HepG2 (cell line): ENCODE results near the gene PSMD1. TPM values are rescaled to one million over a fixed set of nuclear protein-coding genes. Genes with fewer than 3 reads are reported as not detected.
A peak's percentile ranks its signal among the peaks of the same experiment; 100 is the strongest.

Experiments used
- CEBPG ChIP-seq: IDR thresholded peaks from 2 replicates; pipeline ENCODE4 v1.6.1; 2016
- CSRNP1 ChIP-seq: sonication (generic); formaldehyde crosslinking; IDR thresholded peaks from 2 replicates; pipeline ENCODE4 v1.8.1; 2023; ENCODE audit warnings: mild to moderate bottlenecking, missing genetic modification reagents
- DMTF1 ChIP-seq: sonication (generic); formaldehyde crosslinking; IDR thresholded peaks from 2 replicates; pipeline ENCODE4 v1.4.0; 2020; ENCODE audit warnings: mild to moderate bottlenecking, missing genetic modification reagents
- EEA1 ChIP-seq: sonication (generic); formaldehyde crosslinking; IDR thresholded peaks from 2 replicates; pipeline ENCODE4 v1.5.1; 2020; ENCODE audit warnings: mild to moderate bottlenecking, missing genetic modification reagents, borderline replicate concordance
- JUN ChIP-seq: sonication (generic); formaldehyde crosslinking; IDR thresholded peaks from 2 replicates; pipeline ENCODE4 v1.4.0; 2020; ENCODE audit warnings: mild to moderate bottlenecking, missing genetic modification reagents
- MED8 ChIP-seq: sonication (generic); formaldehyde crosslinking; IDR thresholded peaks from 2 replicates; pipeline ENCODE4 v1.8.1; 2023; ENCODE audit warnings: mild to moderate bottlenecking, missing genetic modification reagents; ENCODE audit not compliant: insufficient replicate concordance
- RXRB ChIP-seq: IDR thresholded peaks from 2 replicates; pipeline ENCODE4 v1.6.1; 2016; ENCODE audit warnings: borderline replicate concordance, missing genetic modification reagents, missing compliant biosample characterization
- SNAPC2 ChIP-seq: sonication (generic); formaldehyde crosslinking; IDR thresholded peaks from 2 replicates; pipeline ENCODE4 v1.8.1; 2022; ENCODE audit warnings: mild to moderate bottlenecking, missing genetic modification reagents
- SPEN ChIP-seq: sonication (generic); formaldehyde crosslinking; IDR thresholded peaks from 2 replicates; pipeline ENCODE4 v1.5.1; 2020; ENCODE audit warnings: low read depth, mild to moderate bottlenecking, missing genetic modification reagents
- TIGD3 ChIP-seq: sonication (generic); formaldehyde crosslinking; IDR thresholded peaks from 2 replicates; pipeline ENCODE4 v1.5.1; 2020; ENCODE audit warnings: mild to moderate bottlenecking, missing genetic modification reagents, borderline replicate concordance
- ZBTB43 ChIP-seq: sonication (generic); formaldehyde crosslinking; conservative IDR thresholded peaks from 2 replicates; pipeline ENCODE4 v1.4.0; 2020; ENCODE audit warnings: missing genetic modification reagents
- ZNF10 ChIP-seq: sonication (generic); formaldehyde crosslinking; IDR thresholded peaks from 2 replicates; pipeline ENCODE4 v1.4.0; 2020; ENCODE audit warnings: mild to moderate bottlenecking, low read depth, missing genetic modification reagents, borderline replicate concordance
- ZNF276 ChIP-seq: sonication (generic); formaldehyde crosslinking; IDR thresholded peaks from 2 replicates; pipeline ENCODE4 v1.4.0; 2020; ENCODE audit warnings: mild to moderate bottlenecking, low read depth, missing genetic modification reagents
- ZNF337 ChIP-seq: sonication (generic); formaldehyde crosslinking; IDR thresholded peaks from 2 replicates; pipeline ENCODE4 v1.5.1; 2020; ENCODE audit warnings: missing genetic modification reagents, low read depth, mild to moderate bottlenecking, borderline replicate concordance
- ZNF530 ChIP-seq: sonication (generic); formaldehyde crosslinking; IDR thresholded peaks from 2 replicates; pipeline ENCODE4 v1.5.0; 2020; ENCODE audit warnings: low read depth, mild to moderate bottlenecking, missing genetic modification reagents
- ZNF670 ChIP-seq: sonication (generic); formaldehyde crosslinking; IDR thresholded peaks from 2 replicates; pipeline ENCODE4 v1.8.0; 2022; ENCODE audit warnings: mild to moderate bottlenecking, missing genetic modification reagents, borderline replicate concordance
- ZNF678 ChIP-seq: sonication (generic); formaldehyde crosslinking; IDR thresholded peaks from 2 replicates; pipeline ENCODE4 v1.4.0; 2020; ENCODE audit warnings: mild to moderate bottlenecking, missing genetic modification reagents
- ZNF747 ChIP-seq: sonication (generic); formaldehyde crosslinking; IDR thresholded peaks from 2 replicates; pipeline ENCODE4 v1.8.1; 2023; ENCODE audit warnings: missing genetic modification reagents, mild to moderate bottlenecking, borderline replicate concordance
- ZNF776 ChIP-seq: sonication (generic); formaldehyde crosslinking; IDR thresholded peaks from 2 replicates; pipeline ENCODE4 v1.4.0; 2020; ENCODE audit warnings: mild to moderate bottlenecking, missing genetic modification reagents
- polyA plus RNA-seq, 8 experiments: library from polyadenylated mRNA; depleted of rRNA in 3 of 8; stranded (reverse) in 7 of 8; unstranded in 1 of 8; fragments of >200 nt; fragmentation: Illumina TruSeq in 4 of 8; extraction: Trizol in 4 of 8; gene quantifications; 2 replicates each; pipeline versions ENCODE4 v1.2.1 to v1.2.3, GENCODE V29; 2011 to 2016; ENCODE audit warnings: low read depth in 4 of 8, missing spikeins in 1 of 8, mixed read lengths in 1 of 8; ENCODE audit not compliant: insufficient read depth in 1 of 8
- total RNA-seq, 5 experiments: library from RNA; depleted of rRNA; stranded (reverse); fragments of >200 nt; fragmentation: Illumina TruSeq; extraction: Trizol; gene quantifications; 2 replicates each; pipeline ENCODE4 v1.2.3, GENCODE V29; 2016; ENCODE audit warnings: low read depth in 1 of 5

Gene PSMD1
- total and polyA plus RNA-seq, 2 of the 13 experiments (the other 11 are each of a cell fraction or from before 2014, with no cell fraction given): 136 to 191 TPM

- no peak for TF ChIP-seq ZNF10 (CRISPR knock-in tag)
- TF ChIP-seq ZNF776 (CRISPR knock-in tag): peak; percentile 95; the same call in 1 of the 2 replicates
- no peak for TF ChIP-seq EEA1
- TF ChIP-seq SNAPC2 (CRISPR knock-in tag): no peak
- TF ChIP-seq ZNF337: peak; percentile 20; the same call in 1 of the 2 replicates
- TF ChIP-seq SPEN (CRISPR knock-in tag): peak; percentile 87; the same call in 1 of the 2 replicates
- TF ChIP-seq TIGD3 (CRISPR knock-in tag): no peak
- 0 out of 2 replicates have a peak, but pooled peaks have one; percentile 30 for TF ChIP-seq ZNF276
- peak; percentile 25; the same call in 1 of the 2 replicates for TF ChIP-seq RXRB (CRISPR knock-in tag)
- TF ChIP-seq JUN (CRISPR knock-in tag): peak; percentile 37; the same call in 1 of the 2 replicates
- TF ChIP-seq MED8: peak; percentile 62
- no peak for TF ChIP-seq ZNF530 (CRISPR knock-in tag)
- peak; percentile 55; the same call in 1 of the 2 replicates for TF ChIP-seq CSRNP1 (CRISPR knock-in tag)
- TF ChIP-seq ZBTB43 (CRISPR knock-in tag): no peak; the same call in 1 of the 2 replicates
- TF ChIP-seq ZNF678 (CRISPR knock-in tag): no peak
- TF ChIP-seq CEBPG (CRISPR knock-in tag): no peak
- TF ChIP-seq ZNF670 (CRISPR knock-in tag): no peak
- 0 out of 2 replicates have a peak, but pooled peaks have one; percentile 68 for TF ChIP-seq DMTF1 (CRISPR knock-in tag)
- peak; percentile 95 for TF ChIP-seq ZNF747 (CRISPR knock-in tag)
Measured at GRCh38 chr2:231198291-231199173, 141.9 kb downstream of the PSMD1 start, which contains the start of gene ARMC9 (continued).
